ENCODE measurements around the gene KDM2B.

The KDM2B gene

GRCh38 chr12:121560392-121561008 lies 20.3 kb downstream of the KDM2B start:
- no peak overlapping the region for H3K9ac ChIP-seq (ENCODE audit: insufficient read length)

GRCh38 chr12:121558956-121559355 lies 21.9 kb downstream of the KDM2B start:
- no peak for TF ChIP-seq POLR2AphosphoS5 (IDR thresholded peaks at IDR 0.05; ENCODE audit: borderline replicate concordance, low read depth, low read length)
- no peak for TF ChIP-seq FOXP2 (optimal IDR thresholded peaks at IDR 0.05; ENCODE audit: control extremely low read depth, extremely low read length, insufficient read depth)
- no peak for TF ChIP-seq EZH2 (IDR thresholded peaks at IDR 0.05)
- DNase-seq (ENCODE audit: low read depth, low spot score), result no peak
- H3K9ac ChIP-seq (ENCODE audit: insufficient read length), result no peak overlapping the region
- no peaks in the 10 kb centered on the region for H3K9me3 ChIP-seq (ENCODE audit: low read depth, low read length)
- no peaks in the 10 kb centered on the region; the same call in 1 of the 2 replicates for H3K36me3 ChIP-seq (ENCODE audit: insufficient read depth, low read length)
- H3K4me3 ChIP-seq, result no peak overlapping the region
- H3K27ac ChIP-seq, result no peak overlapping the region

More at GRCh38 chr12:121560392-121561008, 20.3 kb downstream of the KDM2B start:
- Histone ChIP-seq H3K27ac (no peak overlapping the region), H3K9me3 (ENCODE audit: low read depth, low read length) (no peaks in the 10 kb centered on the region), H3K4me3 (no peak overlapping the region), H3K36me3 (ENCODE audit: insufficient read depth, low read length) (no peaks in the 10 kb centered on the region; the same call in 1 of the 2 replicates)
- TF ChIP-seq EZH2 (IDR thresholded peaks at IDR 0.05) (no peak), FOXP2 (optimal IDR thresholded peaks at IDR 0.05; ENCODE audit: control extremely low read depth, extremely low read length, insufficient read depth) (no peak), POLR2AphosphoS5 (IDR thresholded peaks at IDR 0.05; ENCODE audit: borderline replicate concordance, low read depth, low read length) (no peak)
- DNase-seq (ENCODE audit: low read depth, low spot score), result no peak

- Histone ChIP-seq H3K9ac (ENCODE audit: insufficient read length) (no peak overlapping the region), H3K9me3 (ENCODE audit: low read depth, low read length) (no peaks in the 10 kb centered on the region), H3K36me3 (ENCODE audit: insufficient read depth, low read length) (peaks cover 12% of the 10 kb centered on the region; the same call in 1 of the 2 replicates), H3K4me3 (no peak overlapping the region), H3K27ac (no peak overlapping the region)
- no peak for DNase-seq (ENCODE audit: low read depth, low spot score)
- TF ChIP-seq POLR2AphosphoS5 (IDR thresholded peaks at IDR 0.05; ENCODE audit: borderline replicate concordance, low read depth, low read length), result no peak
- no peak for TF ChIP-seq EZH2 (IDR thresholded peaks at IDR 0.05)
- TF ChIP-seq FOXP2 (optimal IDR thresholded peaks at IDR 0.05; ENCODE audit: control extremely low read depth, extremely low read length, insufficient read depth), result no peak
Measured at GRCh38 chr12:121550974-121551634, 29.7 kb downstream of the KDM2B start.

- Histone ChIP-seq H3K27ac (no peak overlapping the region), H3K36me3 (ENCODE audit: insufficient read depth, low read length) (peaks cover 12% of the 10 kb centered on the region; the same call in 1 of the 2 replicates), H3K4me3 (no peak overlapping the region), H3K9ac (ENCODE audit: insufficient read length) (no peak overlapping the region), H3K9me3 (ENCODE audit: low read depth, low read length) (no peaks in the 10 kb centered on the region)
- TF ChIP-seq FOXP2 (optimal IDR thresholded peaks at IDR 0.05; ENCODE audit: control extremely low read depth, extremely low read length, insufficient read depth) (no peak), POLR2AphosphoS5 (IDR thresholded peaks at IDR 0.05; ENCODE audit: borderline replicate concordance, low read depth, low read length) (no peak), EZH2 (IDR thresholded peaks at IDR 0.05) (no peak)
- no peak for DNase-seq (ENCODE audit: low read depth, low spot score)
Measured at GRCh38 chr12:121549075-121549474, 31.7 kb downstream of the KDM2B start.

- Histone ChIP-seq H3K27ac (no peak overlapping the region), H3K36me3 (ENCODE audit: insufficient read depth, low read length) (peaks cover 8% of the 10 kb centered on the region; the same call in 1 of the 2 replicates), H3K4me3 (no peak overlapping the region)
Measured at GRCh38 chr12:121545480-121545879, 35.3 kb downstream of the KDM2B start.

GRCh38 chr12:121543786-121544185 lies 37.0 kb downstream of the KDM2B start:
- TF ChIP-seq FOXP2 (optimal IDR thresholded peaks at IDR 0.05; ENCODE audit: control extremely low read depth, extremely low read length, insufficient read depth) (no peak), EZH2 (IDR thresholded peaks at IDR 0.05) (no peak), POLR2AphosphoS5 (IDR thresholded peaks at IDR 0.05; ENCODE audit: borderline replicate concordance, low read depth, low read length) (no peak)

More at GRCh38 chr12:121545480-121545879, 35.3 kb downstream of the KDM2B start:
- TF ChIP-seq FOXP2 (optimal IDR thresholded peaks at IDR 0.05; ENCODE audit: control extremely low read depth, extremely low read length, insufficient read depth) (no peak), EZH2 (IDR thresholded peaks at IDR 0.05) (no peak), POLR2AphosphoS5 (IDR thresholded peaks at IDR 0.05; ENCODE audit: borderline replicate concordance, low read depth, low read length) (no peak)
- DNase-seq (ENCODE audit: low read depth, low spot score), result no peak
- H3K9ac ChIP-seq (ENCODE audit: insufficient read length), result no peak overlapping the region
- H3K9me3 ChIP-seq (ENCODE audit: low read depth, low read length), result no peaks in the 10 kb centered on the region

GRCh38 chr12:121539908-121540307 lies 40.9 kb downstream of the KDM2B start:
- DNase-seq (ENCODE audit: low read depth, low spot score), result no peak
- TF ChIP-seq FOXP2 (optimal IDR thresholded peaks at IDR 0.05; ENCODE audit: control extremely low read depth, extremely low read length, insufficient read depth), result no peak
- no peak for TF ChIP-seq POLR2AphosphoS5 (IDR thresholded peaks at IDR 0.05; ENCODE audit: borderline replicate concordance, low read depth, low read length)
- TF ChIP-seq EZH2 (IDR thresholded peaks at IDR 0.05), result no peak
- no peaks in the 10 kb centered on the region; the same call in 1 of the 2 replicates for H3K36me3 ChIP-seq (ENCODE audit: insufficient read depth, low read length)
- H3K27ac ChIP-seq, result no peak overlapping the region
- no peak overlapping the region for H3K9ac ChIP-seq (ENCODE audit: insufficient read length)
- no peak overlapping the region for H3K4me3 ChIP-seq
- no peaks in the 10 kb centered on the region for H3K9me3 ChIP-seq (ENCODE audit: low read depth, low read length)

More at GRCh38 chr12:121543786-121544185, 37.0 kb downstream of the KDM2B start:
- H3K9me3 ChIP-seq (ENCODE audit: low read depth, low read length), result no peaks in the 10 kb centered on the region
- no peak overlapping the region for H3K27ac ChIP-seq
- no peak for DNase-seq (ENCODE audit: low read depth, low spot score)
- peaks cover 8% of the 10 kb centered on the region; the same call in 1 of the 2 replicates for H3K36me3 ChIP-seq (ENCODE audit: insufficient read depth, low read length)
- H3K9ac ChIP-seq (ENCODE audit: insufficient read length), result no peak overlapping the region
- H3K4me3 ChIP-seq, result no peak overlapping the region

GRCh38 chr12:121538699-121539061 lies 42.1 kb downstream of the KDM2B start:
- DNase-seq (ENCODE audit: low read depth, low spot score), result no peak
- no peak overlapping the region for H3K27ac ChIP-seq
- peak overlapping the region; percentile 85 for H3K4me3 ChIP-seq
- no peak overlapping the region for H3K9ac ChIP-seq (ENCODE audit: insufficient read length)
- TF ChIP-seq POLR2AphosphoS5 (IDR thresholded peaks at IDR 0.05; ENCODE audit: borderline replicate concordance, low read depth, low read length) (no peak), EZH2 (IDR thresholded peaks at IDR 0.05) (no peak), FOXP2 (optimal IDR thresholded peaks at IDR 0.05; ENCODE audit: control extremely low read depth, extremely low read length, insufficient read depth) (no peak)
- H3K36me3 ChIP-seq (ENCODE audit: insufficient read depth, low read length), result no peaks in the 10 kb centered on the region; the same call in 1 of the 2 replicates
- no peaks in the 10 kb centered on the region for H3K9me3 ChIP-seq (ENCODE audit: low read depth, low read length)

All from SK-N-MC (cell line).